RWPE1 (cell line): Measurements from ENCODE around the gene NRG3.

Source experiments
- CTCF ChIA-PET: fragments of 350-600 bp; sonication (Branson Sonifier 250); formaldehyde crosslinking; extraction: SDS; loops from one replicate; lab custom pipeline; 2021; lab: Yijun Ruan, JAX
- POLR2A ChIA-PET: fragments of 400-600 bp; formaldehyde crosslinking; extraction: SDS; loops from one replicate; lab custom pipeline; 2020; ENCODE audit warnings: antibody characterized with exemption; ENCODE audit not compliant: low non-redundant PET; lab: Yijun Ruan, JAX
- DNase-seq: peaks from one replicate; pipeline ENCODE4 v3.0.0; 2012; ENCODE audit warnings: low spot score
- H3K27ac ChIP-seq: fragments of 450-650 bp; 2 replicates; pipeline ENCODE4 v1.5.1; 2017
- CTCF ChIP-seq: fragments of 450-650 bp; conservative IDR thresholded peaks from 2 replicates; pipeline ENCODE4 v1.5.1; 2017; ENCODE audit warnings: low read depth, mild to moderate bottlenecking

NRG3 gene

GRCh38 chr10:82645221-82645620 lies 770.2 kb downstream of the NRG3 start:
- no peak overlapping the region for H3K27ac ChIP-seq
- DNase-seq: no peak
- TF ChIP-seq CTCF: no peak
- CTCF ChIA-PET: no interaction called here
- POLR2A ChIA-PET: no interaction called here

- no peak for DNase-seq
- ChIA-PET POLR2A (no interaction called here), CTCF (interaction anchor here (0.6 to 1.1 kb wide), 2 partner anchors 287 to 1048 kb away, joined by 3 to 6 read pairs; no protein-coding TSS in a partner anchor)
- TF ChIP-seq CTCF: no peak
- no peak overlapping the region for H3K27ac ChIP-seq
Observed at GRCh38 chr10:82653244-82654155, 778.5 kb downstream of the NRG3 start.

- TF ChIP-seq CTCF: no peak
- no peak overlapping the region for H3K27ac ChIP-seq
- CTCF ChIA-PET: no interaction called here
- no peak for DNase-seq
- POLR2A ChIA-PET: no interaction called here
Observed at GRCh38 chr10:82660205-82660604, 785.2 kb downstream of the NRG3 start.

GRCh38 chr10:82660986-82661385 lies 786.0 kb downstream of the NRG3 start:
- CTCF ChIA-PET: no interaction called here
- TF ChIP-seq CTCF: no peak
- no peak for DNase-seq
- H3K27ac ChIP-seq: no peak overlapping the region
- POLR2A ChIA-PET: no interaction called here

GRCh38 chr10:82661701-82662100 lies 786.7 kb downstream of the NRG3 start:
- POLR2A ChIA-PET: no interaction called here
- CTCF ChIA-PET: no interaction called here
- H3K27ac ChIP-seq: no peak overlapping the region
- no peak for TF ChIP-seq CTCF
- DNase-seq: no peak

GRCh38 chr10:82668221-82668895 lies 793.4 kb downstream of the NRG3 start:
- no peak overlapping the region for H3K27ac ChIP-seq
- ChIA-PET POLR2A (no interaction called here), CTCF (no interaction called here)
- peak; percentile 4 for DNase-seq
- no peak for TF ChIP-seq CTCF
